Endodermal cell (in vitro differentiated cells): ENCODE measurements around the gene PPIB. TPM values are rescaled to one million over a fixed set of nuclear protein-coding genes. Genes with fewer than 3 reads are reported as not detected.
A peak's percentile ranks its signal among the peaks of the same experiment; 100 is the strongest.
"Not testable (repeated sequence)": the region's sequence is repeated elsewhere in the genome, so short reads cannot be mapped to it uniquely, and the experiment has no call there.

Experiments used
- DNase-seq: peaks from one replicate; pipeline ENCODE4 v3.0.0-alpha.2; 2017
- H3K27ac ChIP-seq: 2 replicates; pipeline ENCODE4 v1.5.1; 2013; ENCODE audit warnings: mild to moderate bottlenecking, low read depth, low read length, moderate library complexity
- H3K27me3 ChIP-seq: 2 replicates; pipeline ENCODE4 v1.6.1; 2013; ENCODE audit warnings: mild to moderate bottlenecking, low read length, moderate library complexity; ENCODE audit not compliant: insufficient read depth, control insufficient read depth, poor library complexity, severe bottlenecking
- H3K36me3 ChIP-seq: 2 replicates; pipeline ENCODE4 v1.7.0; 2013; ENCODE audit warnings: mild to moderate bottlenecking, low read length, moderate library complexity; ENCODE audit not compliant: control insufficient read depth, insufficient read depth
- H3K4me1 ChIP-seq: one replicate; pipeline ENCODE4 v1.7.0; 2013; ENCODE audit warnings: low read length; ENCODE audit not compliant: control insufficient read depth, insufficient read depth
- H3K4me3 ChIP-seq: 2 replicates; pipeline ENCODE4 v1.5.1; 2013; ENCODE audit warnings: mild to moderate bottlenecking, low read length, moderate library complexity
- H3K9ac ChIP-seq: 2 replicates; pipeline ENCODE4 v1.6.1; 2013; ENCODE audit warnings: mild to moderate bottlenecking, low read length, moderate library complexity; ENCODE audit not compliant: poor library complexity, severe bottlenecking; ENCODE audit errors: extremely low read depth
- H3K9me3 ChIP-seq: 2 replicates; pipeline ENCODE4 v1.6.1; 2013; ENCODE audit warnings: mild to moderate bottlenecking, low read length, moderate library complexity; ENCODE audit not compliant: control insufficient read depth
- H3K27ac Mint-ChIP-seq: 2 replicates; pipeline ENCODE4 v1.8.0; 2020; ENCODE audit warnings: mixed read lengths
- H3K27me3 Mint-ChIP-seq: 2 replicates; pipeline ENCODE4 v1.8.0; 2021; ENCODE audit warnings: mild to moderate bottlenecking, mixed read lengths; ENCODE audit not compliant: insufficient read depth
- H3K36me3 Mint-ChIP-seq: 2 replicates; pipeline ENCODE4 v1.8.0; 2020; ENCODE audit warnings: low read depth, mixed read lengths
- H3K4me1 Mint-ChIP-seq: 2 replicates; pipeline ENCODE4 v1.8.0; 2020; ENCODE audit warnings: mixed read lengths
- H3K4me3 Mint-ChIP-seq: 2 replicates; pipeline ENCODE4 v1.8.0; 2020; ENCODE audit warnings: mild to moderate bottlenecking, moderate library complexity, mixed read lengths
- H3K9me3 Mint-ChIP-seq: 2 replicates; pipeline ENCODE4 v1.8.0; 2020; ENCODE audit warnings: mild to moderate bottlenecking, mixed read lengths
- CTCF ChIP-seq: fragments of 200-600 bp; sonication (generic); conservative IDR thresholded peaks from 2 replicates; pipeline ENCODE4 v1.5.0; 2021; ENCODE audit warnings: antibody characterized with exemption, mild to moderate bottlenecking
- WGBS, 2 experiments: methylation state at CpG; one replicate each; pipeline versions ENCODE4 v1.1.5 to v1.1.7; 2013; ENCODE audit warnings: missing lambda C conversion rate in 2 of 2, mixed read lengths in 1 of 2; ENCODE audit not compliant: insufficient coverage in 1 of 2, insufficient read length in 1 of 2; 5-methylcytosine and 5-hydroxymethylcytosine counted together
- total RNA-seq, 2 donors: library from RNA; stranded (reverse); fragmentation: NEBNext Ultra II Directional in 1 of 2; extraction: Animal tissue kit (Norgen Biotek cat#: 25700) in 1 of 2; gene quantifications; 2 replicates in 1 of 2; 3 replicates in 1 of 2; pipeline ENCODE4 v1.2.1, GENCODE V29; 2021

Gene PPIB
- total RNA-seq, 2 donors from 2014 or later = 551 to 652 TPM

- no peak for TF ChIP-seq CTCF
- no peaks in the 10 kb centered on the region for H3K9me3 ChIP-seq
Measured at GRCh38 chr15:64111679-64112050, 51.2 kb downstream of the PPIB start.

GRCh38 chr15:64110950-64111678 lies 51.7 kb downstream of the PPIB start:
- Histone ChIP-seq H3K4me1 (peaks cover 3% of the 10 kb centered on the region), H3K27ac (no peak overlapping the region), H3K4me3 (no peak overlapping the region), H3K9me3 (no peaks in the 10 kb centered on the region), H3K27me3 (no peaks in the 10 kb centered on the region), H3K36me3 (peaks cover 33% of the 10 kb centered on the region), H3K9ac (no peak overlapping the region)
- peaks cover 20% of the 10 kb centered on the region for H3K36me3 Mint-ChIP-seq
- H3K27me3 Mint-ChIP-seq = no peaks in the 10 kb centered on the region
- H3K4me3 Mint-ChIP-seq = no peak overlapping the region
- no peak for TF ChIP-seq CTCF
- DNase-seq = no peak
- H3K9me3 Mint-ChIP-seq = no peaks in the 10 kb centered on the region
- peaks cover 19% of the 10 kb centered on the region for H3K4me1 Mint-ChIP-seq
- no peak overlapping the region for H3K27ac Mint-ChIP-seq
- 90 to 92% methylated on average over 2 of the region's 3 CpGs for WGBS, 2 experiments

More at GRCh38 chr15:64111679-64112050, 51.2 kb downstream of the PPIB start:
- Histone ChIP-seq H3K4me1 (no peaks in the 10 kb centered on the region), H3K27me3 (no peaks in the 10 kb centered on the region), H3K4me3 (no peak overlapping the region), H3K36me3 (peaks cover 33% of the 10 kb centered on the region), H3K27ac (peak overlapping the region; percentile 21), H3K9ac (no peak overlapping the region)
- peaks cover 13% of the 10 kb centered on the region for H3K4me1 Mint-ChIP-seq
- H3K9me3 Mint-ChIP-seq = no peaks in the 10 kb centered on the region
- peaks cover 21% of the 10 kb centered on the region for H3K36me3 Mint-ChIP-seq
- H3K4me3 Mint-ChIP-seq = no peak overlapping the region
- H3K27ac Mint-ChIP-seq = no peak overlapping the region
- DNase-seq = no peak
- H3K27me3 Mint-ChIP-seq = no peaks in the 10 kb centered on the region
- WGBS, 2 experiments = 67 to 91% methylated on average over 1 to 3 of the region's 3 CpGs

- H3K36me3 ChIP-seq = peaks cover 26% of the 10 kb centered on the region
- not testable (repeated sequence) for H3K27me3 ChIP-seq, H3K27me3 Mint-ChIP-seq, H3K27ac ChIP-seq, H3K27ac Mint-ChIP-seq, H3K4me1 ChIP-seq, H3K9me3 Mint-ChIP-seq, H3K9ac ChIP-seq, H3K9me3 ChIP-seq, H3K4me3 ChIP-seq, H3K4me3 Mint-ChIP-seq, DNase-seq
- Mint-ChIP-seq H3K4me1 (peaks cover 19% of the 10 kb centered on the region), H3K36me3 (peaks cover 17% of the 10 kb centered on the region)
- WGBS, 2 experiments = 90 to 94% methylated on average over 3 to 4 of the region's 4 CpGs
Measured at GRCh38 chr15:64110108-64110701, 52.6 kb downstream of the PPIB start.
